HG02885 (cell line): ENCODE results near the gene CPSF4.
"Not testable (repeated sequence)": the region's sequence is repeated elsewhere in the genome, so short reads cannot be mapped to it uniquely, and the experiment has no call there.

ENCODE experiments used
- ATAC-seq: cut with Tn5 transposase; IDR thresholded peaks from one replicate; pipeline ENCODE4 v1.9.1; 2021; ENCODE audit warnings: mild to moderate bottlenecking; ENCODE audit not compliant: unreplicated experiment, poor library complexity

Gene CPSF4

GRCh38 chr7:99407872-99408378 lies 30.8 kb upstream of the CPSF4 start:
- peak; percentile 3 for ATAC-seq

GRCh38 chr7:99408379-99409191 lies 30.2 kb upstream of the CPSF4 start, which contains the start of the genes BUD31 and PDAP1:
TSS of gene BUD31 (plus strand) at chr7:99408969. CDS start at chr7:99411093, 2,124 bp downstream.
TSS of gene PDAP1 (minus strand) at chr7:99408597. CDS start at chr7:99408548, 49 bp downstream.
- ATAC-seq = peak; percentile 80

- ATAC-seq = peak; percentile 9
Measured at GRCh38 chr7:99409192-99409572, 29.6 kb upstream of the CPSF4 start.

- ATAC-seq = no peak
Measured at GRCh38 chr7:99409806-99410205, 28.9 kb upstream of the CPSF4 start.

- no peak for ATAC-seq
Measured at GRCh38 chr7:99410635-99411034, 28.1 kb upstream of the CPSF4 start.

GRCh38 chr7:99415513-99416127 lies 23.1 kb upstream of the CPSF4 start:
- ATAC-seq = not testable (repeated sequence)

- no peak for ATAC-seq
Measured at GRCh38 chr7:99418260-99418659, 20.5 kb upstream of the CPSF4 start.

- no peak for ATAC-seq
Measured at GRCh38 chr7:99419323-99420021, 19.3 kb upstream of the CPSF4 start.

- no peak for ATAC-seq
Measured at GRCh38 chr7:99420213-99420612, 18.5 kb upstream of the CPSF4 start.

- ATAC-seq = no peak
Measured at GRCh38 chr7:99420986-99421385, 17.8 kb upstream of the CPSF4 start.

- ATAC-seq = no peak
Measured at GRCh38 chr7:99422186-99422585, 16.6 kb upstream of the CPSF4 start.

GRCh38 chr7:99422625-99423024 lies 16.1 kb upstream of the CPSF4 start:
- no peak for ATAC-seq

- no peak for ATAC-seq
Measured at GRCh38 chr7:99424932-99425730, 13.6 kb upstream of the CPSF4 start.

GRCh38 chr7:99428972-99429566 lies 9.7 kb upstream of the CPSF4 start:
- ATAC-seq = no peak

GRCh38 chr7:99429756-99430155 lies 9.0 kb upstream of the CPSF4 start:
- no peak for ATAC-seq

GRCh38 chr7:99431756-99432540 lies 6.8 kb upstream of the CPSF4 start:
- ATAC-seq = not testable (repeated sequence)

GRCh38 chr7:99433158-99433557 lies 5.6 kb upstream of the CPSF4 start:
- ATAC-seq = no peak

GRCh38 chr7:99437946-99438572 lies 684 bp upstream of the CPSF4 start:
- ATAC-seq = peak; percentile 6
